Heart left ventricle (tissue), 16 donors: ENCODE measurements around the gene VPS37D. TPM values are rescaled to one million over a fixed set of nuclear protein-coding genes. Genes with fewer than 3 reads are reported as not detected.
"Not testable (repeated sequence)": the region's sequence is repeated elsewhere in the genome, so short reads cannot be mapped to it uniquely, and the experiment has no call there.

ENCODE experiments used
- ATAC-seq, 4 donors: fragments of 200-7000 bp; cut with Tn5 transposase; one replicate each; pipeline ENCODE4 v1.9.1; 2020 to 2022; ENCODE audit warnings: moderate library complexity in 4 of 4, mild to moderate bottlenecking in 3 of 4, moderate number of reproducible peaks in 1 of 4
- DNase-seq, 5 donors: peaks; one replicate each; pipeline ENCODE4 v3.0.0-alpha.2; 2020
- H3K27ac ChIP-seq, 12 donors: fragments of 200-600 bp; sonication (generic) in 4 of 12; one replicate each; pipeline versions ENCODE4 v1.5.0 to v1.8.0; 2016 to 2022; ENCODE audit warnings: mild to moderate bottlenecking in 2 of 12
- H3K27me3 ChIP-seq, 9 donors: fragments of 200-600 bp; sonication (generic) in 2 of 9; one replicate each; pipeline versions ENCODE4 v1.5.1 to v1.8.0; 2016 to 2022; ENCODE audit warnings: mild to moderate bottlenecking in 3 of 9
- H3K36me3 ChIP-seq, 9 donors: fragments of 200-600 bp; sonication (generic) in 2 of 9; one replicate each; pipeline versions ENCODE4 v1.5.0 to v1.8.0; 2018 to 2022; ENCODE audit warnings: mild to moderate bottlenecking in 2 of 9
- H3K4me1 ChIP-seq, 12 donors: fragments of 200-600 bp; sonication (generic) in 4 of 12; one replicate each; pipeline versions ENCODE4 v1.5.0 to v1.8.0; 2016 to 2022; ENCODE audit warnings: mild to moderate bottlenecking in 3 of 12
- H3K4me3 ChIP-seq, 12 donors: fragments of 200-600 bp; sonication (generic) in 4 of 12; one replicate each; pipeline versions ENCODE4 v1.5.0 to v1.8.0; 2017 to 2022; ENCODE audit warnings: mild to moderate bottlenecking in 9 of 12, moderate library complexity in 4 of 12
- H3K9me3 ChIP-seq, 12 donors: fragments of 200-600 bp; sonication (generic) in 4 of 12; one replicate each; pipeline versions ENCODE4 v1.5.0 to v1.8.0; 2016 to 2022; ENCODE audit warnings: mild to moderate bottlenecking in 1 of 12
- POLR2A ChIP-seq, 2 donors: fragments of 450-650 bp; IDR thresholded peaks; one replicate each; pipeline ENCODE4 v1.6.1; 2017; ENCODE audit warnings: antibody characterized with exemption in 2 of 2, mild to moderate bottlenecking in 2 of 2, moderate library complexity in 2 of 2
- WGBS, 4 donors: extraction: QIAGEN DNeasy Blood & Tissue Kit in 2 of 4; methylation state at CpG; one replicate each; pipeline versions ENCODE4 v1.1.5 to v1.1.7; 2013 to 2018; 5-methylcytosine and 5-hydroxymethylcytosine counted together
- intact Hi-C, 10 donors: fragments of 100-400 bp; cut with DNase I; formaldehyde crosslinking; loops; one replicate each; pipeline versions ENCODE4 v1.11.1 to v1.14.2; 2022
- microRNA counts, 2 donors: library from miRNA; unstranded; fragments of <30 nt; microRNA quantifications; one replicate each; lab custom pipeline; 2016
- microRNA-seq, 4 donors: library from miRNA; unstranded; fragments of <30 nt; microRNA quantifications; one replicate each; pipeline versions ENCODE4 to v1.2.0, GENCODE V29; 2017 to 2020
- polyA plus RNA-seq, 2 donors: library from polyadenylated mRNA; stranded (reverse); fragments of 200-250 nt; gene quantifications; one replicate each; pipeline ENCODE4 v1.2.3, GENCODE V29; 2013
- total RNA-seq, 9 donors: library from RNA; depleted of rRNA in 2 of 9; stranded (reverse); fragments of >200 nt in 2 of 9; fragmentation: NEBNext Ultra II Directional in 3 of 9; extraction: Animal tissue kit (Norgen Biotek cat#: 25700) in 3 of 9; gene quantifications; one replicate each; pipeline versions ENCODE4 v1.1.0 to v1.2.4, GENCODE V29; 2016 to 2023
- TF ChIP-seq, protein P1 (sequence below), 12 donors: fragments of 200-600 bp; sonication (generic) in 4 of 12; IDR thresholded peaks; one replicate each; pipeline versions ENCODE4 v1.5.0 to v1.8.0; 2018 to 2022; ENCODE audit warnings: antibody characterized with exemption in 12 of 12, mild to moderate bottlenecking in 5 of 12
- donor health status: ischemic (EF 13 %, LVEDD 7.1; RV severe dilation, severe dysfunction).
- donor health status: healthy with polysubstance abuse.
- donor health status: DM: no; HTN: yes; CAD: no.
- donor health status: DM: no; HTN: no; CAD: no.
- donor health status: ischemic (EF 25% LVEDD 6.9; RV normal size, moderate dysfunction).
- donor health status: ischemic (EF 25% LVEDD 5.7; RV mildly dilated, moderate dysfunction).
- donor health status: healthy.
- donor health status: DM: yes; HTN: yes; CAD: no.
- donor health status: ischemic (EF 35%, LVEDD 5.7; RV mildly dilated, moderate dysfunction).
- donor health status: nonischemic (EF 11% LVEDD 7.7; RV severe dilation, severe dysfunction).
- donor health status: DM: yes; HTN: yes; CAD: no.
- donor health status: PGD.
- donor health status: ischemic (EF 29% LVEDD 5.4; RV normal size, mild dysfunction).
- donor health status: nonischemic (EF 23%, LVEDD 6.1; RV moderate dilation, normal function).

The VPS37D gene
- total and polyA plus RNA-seq, 11 donors = 1.1 to 2.9 (median 2.6) TPM

DNA sequence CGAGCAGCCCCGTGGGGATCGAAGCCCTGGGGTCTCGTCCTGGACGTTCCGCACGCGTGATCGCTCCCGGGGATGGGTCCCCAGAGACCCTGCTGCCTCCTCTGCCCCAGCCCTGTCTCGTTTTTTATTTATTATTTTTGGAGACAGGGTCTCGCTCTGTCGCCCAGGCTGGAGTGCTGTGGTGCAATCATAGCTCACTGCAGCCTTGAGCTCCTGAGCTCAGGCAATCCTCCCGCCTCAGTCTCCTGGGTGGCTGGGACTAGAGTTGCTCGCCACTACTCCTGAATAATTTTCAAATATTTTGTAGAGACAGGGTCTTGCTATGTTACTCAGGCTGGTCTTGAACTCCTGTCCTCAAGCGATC lies 52.2 kb downstream of the VPS37D start:
- Histone ChIP-seq H3K27ac (peak overlapping the region in 1 of 12 donors; percentile 15), H3K36me3 (no peaks in the 10 kb centered on the region), H3K27me3 (peaks cover 0 to 32% (median 3%) of the 10 kb centered on the region in 9 donors), H3K4me3 (peak overlapping the region in 10 of 12 donors; percentile 32 to 96 (median 82)), H3K9me3 (no peaks in the 10 kb centered on the region), H3K4me1 (peaks cover 0 to 36% (median 14%) of the 10 kb centered on the region in 12 donors)
- 8 to 26% (median 10%) methylated on average over 6 to 16 of the region's 16 CpGs for WGBS, 4 donors
- peak in 1 of 4 donors; percentile 11 for ATAC-seq
- DNase-seq = no peak
- intact Hi-C loops = loop anchor here in 4 of 10 donors (5.0 kb wide), 2 partner anchors 37 to 52 kb away; partner anchors contain the start of genes VPS37D (in 3 of the 4), BUD23 (in 2 of the 4) and DNAJC30 (in 2 of the 4)
- no peak for TF ChIP-seq POLR2A (IDR thresholded peaks at IDR 0.05)

DNA sequence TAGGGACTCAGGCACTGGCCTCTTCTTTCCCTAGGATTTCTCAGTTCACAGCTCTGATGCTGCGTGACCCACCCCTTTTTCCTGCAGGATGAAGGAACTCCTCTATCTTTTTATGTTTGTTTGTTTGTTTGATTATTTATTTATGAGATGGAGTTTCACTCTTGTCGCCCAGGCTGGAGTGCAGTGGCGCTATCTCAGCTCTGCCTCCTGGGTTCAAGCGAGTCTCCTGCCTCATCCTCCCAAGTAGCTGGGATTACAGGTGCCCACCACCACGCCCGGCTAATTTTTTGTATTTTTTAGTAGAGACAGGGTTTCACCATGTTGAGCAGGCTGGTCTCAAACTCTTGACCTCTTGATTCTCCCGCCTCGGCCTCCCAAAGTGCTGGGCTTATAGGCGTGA lies 52.8 kb downstream of the VPS37D start:
- 91 to 96% (median 94%) methylated on average over 9 of the region's 9 CpGs for WGBS, 4 donors
- Histone ChIP-seq H3K4me1 (peaks cover 0 to 34% (median 14%) of the 10 kb centered on the region in 12 donors), H3K27me3 (peaks cover 0 to 30% (median 3%) of the 10 kb centered on the region in 9 donors)
- not testable (repeated sequence) for H3K36me3 ChIP-seq, H3K4me3 ChIP-seq, DNase-seq, H3K9me3 ChIP-seq, H3K27ac ChIP-seq, ATAC-seq
- intact Hi-C loops = loop anchor here in 1 of 10 donors (5.0 kb wide), 1 partner anchor 53 kb away; the partner anchor contains the start of gene VPS37D

DNA sequence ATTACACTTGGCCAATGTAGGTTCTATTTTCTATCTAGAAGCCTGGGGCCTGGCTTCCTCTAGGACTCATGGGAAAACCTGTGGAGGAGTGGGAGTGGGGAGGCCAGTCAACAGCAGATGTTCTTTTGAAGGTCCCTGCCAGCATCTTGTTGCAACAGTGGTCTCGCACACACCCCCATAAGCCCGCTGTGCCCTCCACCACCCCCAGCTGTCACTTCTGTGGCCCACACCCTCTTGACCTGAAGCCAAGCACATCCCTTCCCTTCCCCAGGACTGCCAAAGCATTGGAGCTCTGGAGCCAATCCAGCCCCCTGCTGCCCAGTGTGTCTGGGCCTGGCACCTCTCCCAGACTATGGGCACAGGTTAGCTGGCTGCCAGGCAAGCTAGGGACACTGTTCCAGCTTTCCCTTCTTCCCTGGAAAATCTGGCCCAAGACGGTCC lies 53.8 kb downstream of the VPS37D start:
- peak; percentile 81 to 89 (median 85) for ATAC-seq
- no peak for TF ChIP-seq POLR2A (IDR thresholded peaks at IDR 0.05)
- TF ChIP-seq, protein P1, sequence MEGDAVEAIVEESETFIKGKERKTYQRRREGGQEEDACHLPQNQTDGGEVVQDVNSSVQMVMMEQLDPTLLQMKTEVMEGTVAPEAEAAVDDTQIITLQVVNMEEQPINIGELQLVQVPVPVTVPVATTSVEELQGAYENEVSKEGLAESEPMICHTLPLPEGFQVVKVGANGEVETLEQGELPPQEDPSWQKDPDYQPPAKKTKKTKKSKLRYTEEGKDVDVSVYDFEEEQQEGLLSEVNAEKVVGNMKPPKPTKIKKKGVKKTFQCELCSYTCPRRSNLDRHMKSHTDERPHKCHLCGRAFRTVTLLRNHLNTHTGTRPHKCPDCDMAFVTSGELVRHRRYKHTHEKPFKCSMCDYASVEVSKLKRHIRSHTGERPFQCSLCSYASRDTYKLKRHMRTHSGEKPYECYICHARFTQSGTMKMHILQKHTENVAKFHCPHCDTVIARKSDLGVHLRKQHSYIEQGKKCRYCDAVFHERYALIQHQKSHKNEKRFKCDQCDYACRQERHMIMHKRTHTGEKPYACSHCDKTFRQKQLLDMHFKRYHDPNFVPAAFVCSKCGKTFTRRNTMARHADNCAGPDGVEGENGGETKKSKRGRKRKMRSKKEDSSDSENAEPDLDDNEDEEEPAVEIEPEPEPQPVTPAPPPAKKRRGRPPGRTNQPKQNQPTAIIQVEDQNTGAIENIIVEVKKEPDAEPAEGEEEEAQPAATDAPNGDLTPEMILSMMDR (IDR thresholded peaks at IDR 0.05) = no peak

More for the DNA sequence above, 53.8 kb downstream of the VPS37D start:
- Histone ChIP-seq H3K4me3 (no peak overlapping the region), H3K27ac (peak overlapping the region in 5 of 12 donors; percentile 22 to 54 (median 42)), H3K9me3 (no peaks in the 10 kb centered on the region), H3K36me3 (no peaks in the 10 kb centered on the region), H3K27me3 (peaks cover 0 to 24% (median 4%) of the 10 kb centered on the region in 9 donors), H3K4me1 (peaks cover 0 to 32% (median 14%) of the 10 kb centered on the region in 12 donors)
- WGBS, 4 donors = 31 to 58% (median 46%) methylated on average over 3 of the region's 3 CpGs
- intact Hi-C loops = loop anchor here in 1 of 10 donors (5.0 kb wide), 1 partner anchor 54 kb away; the partner anchor contains the start of gene VPS37D
- peak; percentile 80 to 88 (median 81) for DNase-seq

MicroRNAs encoded within 50 kb of the gene (microRNA counts, 767-probe panel; counts per million panel counts)
- 71.6 to 758 counts per million in 2 donors for microRNA hsa-miR-4284 (lab: Ali Mortazavi, UCI)

Small RNA genes within 50 kb of the gene (microRNA-seq; reads per million reads assigned to microRNA genes)
- 0 reads per million in 4 donors for gene MIR4284

Other genes with a start within 250 kb of the VPS37D start
- gene FZD9, start 234.1 kb upstream of the VPS37D start, total RNA-seq = under 1 TPM in 6 of 9 donors, not detected in 3; 0.12 to 0.48 (median 0.28) TPM
- under 1 TPM; 0.15 to 0.82 TPM for gene FZD9, start 234.1 kb upstream of the VPS37D start, polyA plus RNA-seq
- 10 to 100 TPM; 30.1 to 45.0 (median 41.5) TPM for gene BAZ1B, start 145.5 kb upstream of the VPS37D start, total RNA-seq
- gene BAZ1B, start 145.5 kb upstream of the VPS37D start, polyA plus RNA-seq = 10 to 100 TPM; 19.0 to 31.5 TPM
- 100 to 1,000 TPM in 2 of 9 donors, 10 to 100 TPM in 7; 63.2 to 182 (median 77.9) TPM for gene BCL7B, start 110.1 kb upstream of the VPS37D start, total RNA-seq
- 10 to 100 TPM; 65.3 to 88.8 TPM for gene BCL7B, start 110.1 kb upstream of the VPS37D start, polyA plus RNA-seq
- gene TBL2, start 89.3 kb upstream of the VPS37D start, total RNA-seq = 10 to 100 TPM in 7 of 9 donors, 1 to 10 TPM in 2; 6.8 to 24.1 (median 14.1) TPM
- gene TBL2, start 89.3 kb upstream of the VPS37D start, polyA plus RNA-seq = 10 to 100 TPM in 1 of 2 donors, 1 to 10 TPM in 1; 3.5 to 27.3 TPM
- gene MLXIPL, start 43.3 kb upstream of the VPS37D start, total RNA-seq = 10 to 100 TPM in 1 of 9 donors, 1 to 10 TPM in 6, under 1 TPM in 2; 0.42 to 10.1 (median 1.8) TPM
- gene MLXIPL, start 43.3 kb upstream of the VPS37D start, polyA plus RNA-seq = 1 to 10 TPM; 2.0 to 5.4 TPM
- 10 to 100 TPM in 6 of 9 donors, 1 to 10 TPM in 3; 6.8 to 21.1 (median 15.6) TPM for gene DNAJC30, start 15.6 kb downstream of the VPS37D start, total RNA-seq
- gene DNAJC30, start 15.6 kb downstream of the VPS37D start, polyA plus RNA-seq = 10 to 100 TPM in 1 of 2 donors, 1 to 10 TPM in 1; 7.2 to 14.0 TPM
- gene BUD23, start 15.8 kb downstream of the VPS37D start, total RNA-seq = 10 to 100 TPM; 57.4 to 94.1 (median 68.6) TPM
- gene BUD23, start 15.8 kb downstream of the VPS37D start, polyA plus RNA-seq = 100 to 1,000 TPM; 106 to 150 TPM
- gene STX1A, start 51.8 kb downstream of the VPS37D start, total RNA-seq = 1 to 10 TPM; 1.1 to 3.6 (median 1.6) TPM
- 1 to 10 TPM; 1.8 to 2.4 TPM for gene STX1A, start 51.8 kb downstream of the VPS37D start, polyA plus RNA-seq
- gene ABHD11, start 71.0 kb downstream of the VPS37D start, total RNA-seq = 10 to 100 TPM; 17.9 to 36.9 (median 25.0) TPM
- 10 to 100 TPM; 21.0 to 27.7 TPM for gene ABHD11, start 71.0 kb downstream of the VPS37D start, polyA plus RNA-seq
- not detected for gene CLDN3, start 102.4 kb downstream of the VPS37D start, total RNA-seq
- gene CLDN3, start 102.4 kb downstream of the VPS37D start, polyA plus RNA-seq = under 1 TPM in 1 of 2 donors, not detected in 1; 0.10 TPM
- under 1 TPM in 1 of 9 donors, not detected in 8; 0.11 TPM for gene CLDN4, start 163.2 kb downstream of the VPS37D start, total RNA-seq
- under 1 TPM in 1 of 2 donors, not detected in 1; 0.12 TPM for gene CLDN4, start 163.2 kb downstream of the VPS37D start, polyA plus RNA-seq
- gene METTL27, start 174.7 kb downstream of the VPS37D start, total RNA-seq = 1 to 10 TPM in 3 of 9 donors, under 1 TPM in 3, not detected in 3; 0.30 to 2.7 (median 0.94) TPM
- gene METTL27, start 174.7 kb downstream of the VPS37D start, polyA plus RNA-seq = under 1 TPM in 1 of 2 donors, not detected in 1; 0.12 TPM
- not detected for gene TMEM270, start 193.3 kb downstream of the VPS37D start, total RNA-seq
- gene TMEM270, start 193.3 kb downstream of the VPS37D start, polyA plus RNA-seq = not detected